WERI-Rb-1 (cell line): ENCODE data around the gene LPP.

Source experiments
- DNase-seq: peaks from one replicate; pipeline ENCODE4 v3.0.0-alpha.2; 2020
- H3K27ac ChIP-seq: fragments of 250-450 bp; sonication (Bioruptor Pico); 2 replicates; pipeline ENCODE4 v1.5.1; 2020; ENCODE audit warnings: mild to moderate bottlenecking, moderate library complexity
- H3K27me3 ChIP-seq: fragments of 250-450 bp; sonication (Bioruptor Pico); 2 replicates; pipeline ENCODE4 v1.5.1; 2021; ENCODE audit warnings: mild to moderate bottlenecking, low read depth, moderate library complexity; ENCODE audit not compliant: insufficient read depth, severe bottlenecking
- H3K36me3 ChIP-seq: fragments of 250-450 bp; sonication (Bioruptor Pico); 2 replicates; pipeline ENCODE4 v1.5.1; 2020; ENCODE audit warnings: mild to moderate bottlenecking, moderate library complexity
- H3K4me3 ChIP-seq: 2 replicates; pipeline ENCODE4 v1.5.1; 2011; ENCODE audit warnings: low read depth, mild to moderate bottlenecking, control low read depth, low read length
- H3K9me3 ChIP-seq: fragments of 250-450 bp; sonication (Bioruptor Pico); 2 replicates; pipeline ENCODE4 v1.5.1; 2021; ENCODE audit warnings: mild to moderate bottlenecking, moderate library complexity; ENCODE audit not compliant: severe bottlenecking
- CTCF ChIP-seq: IDR thresholded peaks from 2 replicates; pipeline ENCODE4 v1.5.1; 2011; ENCODE audit warnings: low read depth, mild to moderate bottlenecking, control low read depth, inconsistent platforms, low read length

The LPP gene

GRCh38 chr3:188581365-188581764 lies 427.4 kb downstream of the LPP start:
- TF ChIP-seq CTCF, result no peak
- DNase-seq, result no peak
- H3K36me3 ChIP-seq, result no peaks in the 10 kb centered on the region
- H3K9me3 ChIP-seq, result no peaks in the 10 kb centered on the region
- no peak overlapping the region for H3K27ac ChIP-seq
- no peak overlapping the region for H3K4me3 ChIP-seq
- no peaks in the 10 kb centered on the region for H3K27me3 ChIP-seq

- H3K4me3 ChIP-seq, result no peak overlapping the region
These were observed 427.8 kb downstream of the LPP start for GRCh38 chr3:188581792-188582191.

GRCh38 chr3:188583341-188584161 lies 429.6 kb downstream of the LPP start:
- H3K27me3 ChIP-seq, result no peaks in the 10 kb centered on the region
- H3K27ac ChIP-seq, result no peak overlapping the region
- TF ChIP-seq CTCF, result no peak
- no peak overlapping the region for H3K4me3 ChIP-seq
- no peaks in the 10 kb centered on the region for H3K36me3 ChIP-seq
- no peaks in the 10 kb centered on the region for H3K9me3 ChIP-seq
- no peak for DNase-seq

More at GRCh38 chr3:188581792-188582191, 427.8 kb downstream of the LPP start:
- no peak for TF ChIP-seq CTCF
- no peak for DNase-seq
- Histone ChIP-seq H3K27me3 (no peaks in the 10 kb centered on the region), H3K27ac (no peak overlapping the region), H3K36me3 (no peaks in the 10 kb centered on the region), H3K9me3 (no peaks in the 10 kb centered on the region)

- no peak overlapping the region for H3K27ac ChIP-seq
- TF ChIP-seq CTCF, result no peak
- no peaks in the 10 kb centered on the region for H3K36me3 ChIP-seq
- DNase-seq, result no peak
- H3K27me3 ChIP-seq, result no peaks in the 10 kb centered on the region
- no peak overlapping the region for H3K4me3 ChIP-seq
- no peaks in the 10 kb centered on the region for H3K9me3 ChIP-seq
These were observed 430.2 kb downstream of the LPP start for GRCh38 chr3:188584162-188584529.

- no peak for TF ChIP-seq CTCF
- no peak for DNase-seq
- Histone ChIP-seq H3K36me3 (no peaks in the 10 kb centered on the region), H3K4me3 (no peak overlapping the region), H3K9me3 (no peaks in the 10 kb centered on the region), H3K27ac (no peak overlapping the region), H3K27me3 (no peaks in the 10 kb centered on the region)
These were observed 431.2 kb downstream of the LPP start for GRCh38 chr3:188584958-188585689.
